Suppressor macrophage treated with lipopolysaccharide for 4 hours (primary cell): ENCODE measurements around the gene FHIT.

ENCODE experiments used
- DNase-seq: peaks from one replicate; pipeline ENCODE4 v3.0.0-alpha.2; 2020

FHIT gene

GRCh38 chr3:60440869-60441268 is 810.4 kb downstream of the FHIT start:
- DNase-seq, result no peak

DNA sequence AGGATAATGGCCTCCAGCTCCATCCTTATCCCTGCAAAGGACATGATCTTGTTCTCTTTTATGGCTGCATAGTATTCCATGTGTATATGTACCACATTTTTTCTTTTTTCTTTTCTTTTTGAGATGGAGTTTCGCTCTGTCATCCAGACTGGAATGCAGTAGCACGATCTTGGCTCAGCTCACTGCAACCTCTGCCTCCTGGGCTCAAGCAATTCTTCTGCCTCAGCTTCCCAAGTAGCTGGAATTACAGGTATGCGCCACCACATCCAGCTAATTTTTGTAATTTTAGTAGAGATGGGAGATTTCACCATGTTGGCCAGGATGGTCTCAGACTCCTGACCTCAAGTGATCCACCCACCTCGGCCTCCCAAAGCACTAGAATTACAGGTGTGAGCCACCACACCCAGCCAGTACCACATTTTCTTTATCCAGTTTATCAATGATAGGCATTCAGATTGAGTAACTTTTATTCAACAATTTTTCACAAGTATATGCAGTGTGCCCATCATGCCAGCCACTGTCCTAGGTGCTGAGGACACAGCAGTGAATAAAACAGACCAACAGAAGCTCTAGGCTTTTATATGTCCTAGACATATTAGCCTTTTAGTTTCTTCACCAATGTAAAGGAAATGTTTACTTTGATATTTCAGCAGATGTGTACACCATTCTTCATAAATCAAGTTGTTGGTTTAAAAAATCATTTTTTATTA is 815.2 kb downstream of the FHIT start:
- no peak for DNase-seq

GRCh38 chr3:60434950-60435349 is 816.3 kb downstream of the FHIT start:
- DNase-seq, result no peak

DNA sequence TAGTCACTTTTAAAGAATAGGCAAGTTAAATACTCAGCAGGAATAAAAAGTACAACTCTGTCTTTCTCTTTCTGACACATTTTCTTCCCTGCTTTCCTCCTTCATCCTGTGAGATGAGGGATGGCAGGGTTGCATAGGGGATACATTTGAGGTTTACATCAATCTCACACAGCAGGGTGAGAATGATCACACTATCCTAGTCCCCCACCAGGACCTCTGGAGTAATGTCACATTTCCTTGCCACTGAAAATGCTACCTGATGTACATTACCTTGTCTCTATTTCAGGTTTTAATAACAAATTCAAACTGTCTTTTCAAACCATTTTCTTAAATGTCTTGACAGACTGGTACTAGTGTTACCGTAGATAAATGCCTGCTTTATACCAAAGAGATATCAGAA is 816.9 kb downstream of the FHIT start:
- no peak for DNase-seq

DNA sequence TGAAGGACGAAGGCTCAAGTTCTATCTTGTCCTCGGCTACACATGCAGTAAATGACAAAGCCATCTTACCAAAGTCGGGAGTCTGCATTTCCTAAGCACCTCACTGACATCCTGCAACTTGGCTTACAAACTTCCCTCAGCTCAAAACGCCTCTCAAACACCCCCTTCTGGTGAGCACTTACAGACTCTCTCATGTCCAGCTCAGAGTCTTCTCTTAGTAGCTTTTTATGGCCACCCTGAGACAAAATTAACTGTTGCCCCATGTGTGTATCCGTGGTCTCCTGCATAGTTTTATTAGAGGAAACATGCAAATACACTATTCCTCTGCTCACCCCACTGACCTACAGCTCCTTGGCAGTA is 819.7 kb downstream of the FHIT start:
- no peak for DNase-seq

- DNase-seq, result no peak
These were observed 821.0 kb downstream of the FHIT start for GRCh38 chr3:60430205-60430604.

DNA sequence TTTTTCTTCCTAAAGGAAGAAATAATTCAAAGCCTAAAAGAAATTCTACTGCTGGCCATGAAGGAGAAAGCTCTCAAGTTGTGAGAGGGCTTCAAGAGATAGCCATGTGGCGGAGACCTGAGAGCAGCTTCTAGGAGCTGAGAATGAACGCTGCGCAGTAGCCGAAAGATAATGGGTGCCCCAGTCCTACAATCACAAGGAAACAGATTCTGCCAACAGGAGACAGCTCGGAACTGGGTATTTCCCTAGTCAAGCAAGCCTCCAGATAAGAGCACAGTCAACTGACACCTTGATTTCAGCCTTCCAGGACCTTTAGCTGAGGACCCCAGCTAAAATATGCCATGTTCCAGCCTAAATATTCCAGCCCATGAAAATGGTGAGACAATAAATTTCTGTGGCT is 824.1 kb downstream of the FHIT start:
- no peak for DNase-seq

GRCh38 chr3:60424942-60425341 is 826.3 kb downstream of the FHIT start:
- DNase-seq, result no peak

- no peak for DNase-seq
These were observed 827.2 kb downstream of the FHIT start for GRCh38 chr3:60424034-60424433.

DNA sequence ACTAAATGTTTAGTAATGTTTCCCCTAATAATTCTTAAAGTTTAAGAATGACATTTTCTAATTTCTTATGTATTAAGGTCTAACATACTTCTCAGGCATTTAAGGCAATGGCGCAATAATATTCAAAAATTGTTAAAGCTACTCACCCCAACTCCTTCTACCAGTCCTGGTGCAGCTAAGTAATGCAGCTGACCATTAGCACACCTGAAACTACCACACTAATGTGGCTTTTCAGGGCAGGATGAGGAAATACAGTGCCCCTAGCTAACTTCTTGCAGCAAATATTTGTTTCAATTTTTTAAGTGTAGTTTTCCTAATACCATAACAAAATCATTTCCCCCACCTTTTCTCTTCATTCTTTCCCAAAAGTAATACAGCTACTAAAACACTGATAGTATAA is 827.7 kb downstream of the FHIT start:
- no peak for DNase-seq

GRCh38 chr3:60421749-60422446 is 829.4 kb downstream of the FHIT start:
- DNase-seq, result no peak

GRCh38 chr3:60417576-60417975 is 833.7 kb downstream of the FHIT start:
- DNase-seq, result no peak

DNA sequence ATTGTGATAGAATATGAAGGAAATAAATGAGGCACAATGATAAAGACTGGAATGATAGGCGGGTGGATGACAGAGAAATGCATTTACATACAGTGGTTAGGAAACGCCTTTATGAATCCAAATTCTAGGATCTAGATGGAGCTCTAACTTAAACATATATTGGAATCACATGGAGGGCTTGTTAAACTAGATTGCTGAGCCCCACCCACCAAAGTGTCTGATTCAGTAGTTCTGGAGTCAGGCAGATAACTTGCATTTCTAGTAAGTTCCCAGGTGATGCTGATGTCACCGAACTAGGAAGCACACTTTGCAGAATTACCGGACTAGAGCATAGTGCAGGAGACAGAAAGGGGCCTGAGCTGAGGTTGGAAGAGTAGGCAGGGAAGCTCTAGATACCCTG is 837.2 kb downstream of the FHIT start:
- DNase-seq, result no peak

- DNase-seq, result no peak
These were observed 837.7 kb downstream of the FHIT start for GRCh38 chr3:60413551-60413950.

GRCh38 chr3:60403866-60404265 is 847.4 kb downstream of the FHIT start:
- no peak for DNase-seq

- no peak for DNase-seq
These were observed 848.3 kb downstream of the FHIT start for GRCh38 chr3:60402931-60403330.

DNA sequence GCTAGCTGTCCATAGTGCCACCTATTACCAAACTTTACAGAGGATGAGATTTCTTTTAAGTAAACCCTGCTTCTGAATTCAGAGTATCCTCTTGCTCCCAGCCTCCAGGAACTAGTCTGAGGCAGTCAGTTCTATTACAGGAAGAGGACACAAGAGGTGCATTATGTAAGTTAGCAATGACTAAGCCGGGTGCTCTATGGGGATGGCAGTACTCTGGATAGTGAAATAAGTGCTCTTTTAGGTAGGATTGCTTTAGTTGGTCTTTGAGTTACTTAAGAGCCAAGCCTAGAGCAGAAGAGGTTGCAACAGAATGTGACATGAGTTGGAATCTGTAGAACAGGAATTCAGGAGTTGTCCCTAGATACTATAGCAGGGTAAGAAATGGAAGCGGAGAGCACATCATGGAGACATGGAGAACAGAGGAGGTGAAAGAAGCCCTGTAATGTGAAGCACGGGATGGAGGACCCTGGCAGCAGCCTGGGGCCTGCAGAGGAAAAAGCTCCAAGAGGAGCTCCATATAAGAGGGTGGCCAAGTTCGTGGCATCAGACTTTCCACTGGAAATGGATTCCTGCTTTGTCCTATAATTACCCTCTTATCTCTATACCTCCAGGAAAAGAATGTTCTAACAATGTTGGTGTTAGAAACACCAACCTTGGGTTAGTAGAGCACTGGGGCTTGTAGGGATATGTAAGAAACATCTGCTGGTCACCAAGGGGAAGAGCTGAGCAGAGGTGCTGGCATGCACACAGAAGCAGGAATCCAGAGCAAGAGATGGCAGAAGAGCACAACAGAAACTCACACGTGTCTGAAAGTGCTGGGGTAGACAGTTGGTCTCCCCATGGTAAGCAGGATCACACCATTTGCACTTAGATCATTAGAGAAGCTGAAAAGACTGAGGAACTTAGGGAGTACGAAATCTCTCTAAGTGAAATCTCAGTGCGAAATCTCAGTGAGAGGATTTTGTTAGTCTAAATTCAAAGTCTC is 851.1 kb downstream of the FHIT start:
- peak; percentile 33 for DNase-seq

DNA sequence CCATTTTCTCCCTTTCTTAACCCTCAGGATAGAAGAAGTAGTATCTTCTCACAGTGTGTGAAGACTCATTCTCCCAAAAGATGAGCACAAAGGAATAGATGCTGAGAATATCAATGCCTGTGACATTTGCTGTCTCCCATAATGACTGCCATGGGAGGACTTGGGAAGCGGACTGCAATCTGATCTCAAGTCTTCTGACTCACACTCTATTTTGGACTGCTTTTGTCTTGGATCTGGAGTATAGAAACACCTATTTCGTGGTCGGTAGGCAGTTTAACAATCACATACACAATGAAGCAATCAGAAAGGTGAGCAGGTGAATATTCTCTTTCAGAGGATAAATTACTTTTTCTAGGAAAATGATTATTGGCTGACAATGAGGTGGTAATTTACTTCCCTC is 852.0 kb downstream of the FHIT start:
- DNase-seq, result no peak

- no peak for DNase-seq
These were observed 856.0 kb downstream of the FHIT start for GRCh38 chr3:60395173-60395762.

DNA sequence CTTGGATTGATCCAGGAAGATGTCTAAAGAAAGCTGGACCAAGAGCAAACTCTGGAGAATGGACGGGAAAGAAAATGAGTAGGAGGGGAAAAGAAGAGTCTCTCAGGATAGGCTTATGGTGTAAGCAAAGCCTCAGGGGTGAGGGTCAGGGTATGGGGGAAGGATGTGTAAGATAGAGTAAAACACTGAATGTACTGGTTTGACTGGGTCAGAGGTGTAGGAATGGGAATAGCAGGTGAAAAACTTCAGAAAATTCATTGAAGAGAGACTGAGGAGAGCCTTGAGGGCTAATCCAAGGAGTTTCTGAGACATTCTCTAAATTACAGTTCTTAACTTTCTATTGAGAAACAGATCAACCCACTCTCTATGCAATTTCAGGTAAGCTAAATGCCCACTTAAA is 857.3 kb downstream of the FHIT start:
- DNase-seq, result no peak

- DNase-seq, result no peak
These were observed 858.8 kb downstream of the FHIT start for GRCh38 chr3:60392501-60392900.

- DNase-seq, result no peak
These were observed 860.0 kb downstream of the FHIT start for GRCh38 chr3:60391292-60391691.

- no peak for DNase-seq
These were observed 862.5 kb downstream of the FHIT start for GRCh38 chr3:60388731-60389130.
